SK-N-MC (cell line): Measurements from ENCODE around the gene COMMD3.

Experiments used
- EZH2 ChIP-seq: fragments of 200-600 bp; sonication (generic); IDR thresholded peaks from one replicate; pipeline ENCODE4 v1.6.1; 2017; ENCODE audit warnings: antibody characterized with exemption
- FOXP2 ChIP-seq: optimal IDR thresholded peaks from 2 replicates; pipeline ENCODE3; 2011; ENCODE audit warnings: mild to moderate bottlenecking, moderate library complexity; ENCODE audit not compliant: insufficient read depth; ENCODE audit errors: extremely low read length, control extremely low read depth
- POLR2AphosphoS5 ChIP-seq: IDR thresholded peaks from 2 replicates; pipeline ENCODE4 v1.6.1; 2012; ENCODE audit warnings: mild to moderate bottlenecking, low read depth, low read length, borderline replicate concordance

DNA sequence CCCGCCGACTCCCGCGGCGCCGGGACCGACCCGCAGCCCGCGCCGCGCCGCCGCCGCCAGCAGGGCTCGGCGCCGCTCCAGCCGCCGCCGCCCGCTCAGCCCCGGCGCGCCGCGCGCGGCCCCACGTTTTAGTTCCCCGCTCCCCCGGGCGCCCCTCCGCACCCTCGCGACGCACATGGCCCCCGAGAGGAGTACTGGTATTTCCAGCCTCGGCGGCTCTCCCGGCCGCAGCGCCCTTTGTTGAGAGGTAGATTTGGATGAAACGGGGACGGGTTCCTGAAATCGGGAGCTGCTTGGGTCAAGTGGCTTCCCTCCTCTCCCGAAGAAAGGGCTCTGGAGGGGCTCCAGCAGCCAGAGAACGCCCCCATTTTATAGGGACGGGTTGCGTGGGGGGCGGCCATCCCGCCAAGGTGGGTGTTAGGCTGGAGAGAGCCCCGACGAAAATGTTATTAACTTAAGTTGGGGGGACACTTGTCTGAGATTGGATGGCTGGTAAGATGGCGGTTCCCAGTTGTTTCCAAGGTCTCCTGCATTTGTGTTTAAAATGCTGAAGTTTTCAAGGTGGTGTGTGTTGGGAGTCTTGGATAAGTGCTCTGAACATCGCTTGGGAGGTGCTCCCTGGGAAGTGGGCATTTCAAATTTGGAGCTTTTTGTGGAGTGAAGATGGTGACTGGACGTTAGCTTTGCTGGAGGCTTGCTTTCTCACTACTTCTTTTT is 5.9 kb downstream of the COMMD3 start:
- TF ChIP-seq POLR2AphosphoS5 (no peak), FOXP2 (no peak), EZH2 (peak; percentile 100)
